A673 (cell line): ENCODE results near the gene ANKRD28.

ENCODE experiments used
- EZH2 ChIP-seq: fragments of 200-600 bp; sonication (generic); IDR thresholded peaks from 2 replicates; pipeline ENCODE4 v1.6.1; 2017; ENCODE audit warnings: borderline replicate concordance, low read depth, mild to moderate bottlenecking, mixed read lengths, antibody characterized with exemption, low read length; ENCODE audit not compliant: poor library complexity, severe bottlenecking
- TF ChIP-seq, protein P1 (sequence below): fragments of 300-800, 200-600 bp; sonication (generic); conservative IDR thresholded peaks from 2 replicates; pipeline ENCODE4 v1.5.1; 2017; ENCODE audit warnings: low read depth, mild to moderate bottlenecking, antibody characterized with exemption, low read length, moderate library complexity, mixed read lengths

DNA sequence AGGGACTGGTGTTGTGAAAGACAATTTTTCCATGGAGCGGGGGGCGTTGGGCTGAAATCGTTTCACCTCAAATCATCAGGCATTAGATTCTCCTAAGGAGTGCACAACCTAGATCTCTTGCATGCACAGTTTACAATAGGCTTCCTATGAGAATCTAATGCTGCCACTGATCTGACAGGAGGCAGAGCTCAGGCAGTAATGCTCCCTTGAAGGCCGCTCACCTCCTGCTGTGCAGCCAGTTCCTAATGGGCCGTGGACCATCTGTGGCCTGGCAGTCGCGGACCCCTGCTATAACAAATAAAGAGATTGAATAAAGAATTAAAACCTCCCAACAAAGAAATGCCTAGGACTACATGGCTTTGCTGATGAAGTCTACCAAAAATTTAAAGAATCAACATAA lies 25.3 kb upstream of the ANKRD28 start:
- TF ChIP-seq, protein P1, sequence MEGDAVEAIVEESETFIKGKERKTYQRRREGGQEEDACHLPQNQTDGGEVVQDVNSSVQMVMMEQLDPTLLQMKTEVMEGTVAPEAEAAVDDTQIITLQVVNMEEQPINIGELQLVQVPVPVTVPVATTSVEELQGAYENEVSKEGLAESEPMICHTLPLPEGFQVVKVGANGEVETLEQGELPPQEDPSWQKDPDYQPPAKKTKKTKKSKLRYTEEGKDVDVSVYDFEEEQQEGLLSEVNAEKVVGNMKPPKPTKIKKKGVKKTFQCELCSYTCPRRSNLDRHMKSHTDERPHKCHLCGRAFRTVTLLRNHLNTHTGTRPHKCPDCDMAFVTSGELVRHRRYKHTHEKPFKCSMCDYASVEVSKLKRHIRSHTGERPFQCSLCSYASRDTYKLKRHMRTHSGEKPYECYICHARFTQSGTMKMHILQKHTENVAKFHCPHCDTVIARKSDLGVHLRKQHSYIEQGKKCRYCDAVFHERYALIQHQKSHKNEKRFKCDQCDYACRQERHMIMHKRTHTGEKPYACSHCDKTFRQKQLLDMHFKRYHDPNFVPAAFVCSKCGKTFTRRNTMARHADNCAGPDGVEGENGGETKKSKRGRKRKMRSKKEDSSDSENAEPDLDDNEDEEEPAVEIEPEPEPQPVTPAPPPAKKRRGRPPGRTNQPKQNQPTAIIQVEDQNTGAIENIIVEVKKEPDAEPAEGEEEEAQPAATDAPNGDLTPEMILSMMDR = no peak
- no peak for TF ChIP-seq EZH2
